Liver (tissue), 9 donors: ENCODE measurements around the gene RAB23. TPM values are rescaled to one million over a fixed set of nuclear protein-coding genes. Genes with fewer than 3 reads are reported as not detected.

ENCODE experiments used
- DNase-seq: peaks from one replicate; pipeline ENCODE4 v3.0.0-alpha.2; 2017; ENCODE audit warnings: low spot score
- H3K27ac ChIP-seq, 2 donors: one replicate each; pipeline ENCODE4 v1.7.0; 2013; ENCODE audit warnings: inconsistent platforms in 2 of 2, low read length in 2 of 2, control low read depth in 1 of 2, low read depth in 1 of 2, mild to moderate bottlenecking in 1 of 2
- H3K27me3 ChIP-seq, 4 donors: one replicate each; pipeline versions ENCODE4 v1.6.1 to v1.7.0; 2013; ENCODE audit warnings: low read length in 3 of 4, inconsistent platforms in 1 of 4, mild to moderate bottlenecking in 1 of 4, moderate library complexity in 1 of 4; ENCODE audit not compliant: control insufficient read depth in 4 of 4, insufficient read depth in 4 of 4
- H3K36me3 ChIP-seq, 4 donors: one replicate each; pipeline versions ENCODE4 v1.6.1 to v1.7.0; 2013; ENCODE audit warnings: low read length in 3 of 4, mild to moderate bottlenecking in 3 of 4, low read depth in 1 of 4, moderate library complexity in 1 of 4; ENCODE audit not compliant: control insufficient read depth in 4 of 4, insufficient read depth in 3 of 4
- H3K4me1 ChIP-seq, 4 donors: one replicate each; pipeline versions ENCODE4 v1.6.1 to v1.7.0; 2013; ENCODE audit warnings: low read length in 3 of 4, mild to moderate bottlenecking in 3 of 4, moderate library complexity in 1 of 4; ENCODE audit not compliant: control insufficient read depth in 4 of 4, insufficient read depth in 4 of 4
- H3K4me3 ChIP-seq, 3 donors: one replicate each; pipeline versions ENCODE4 v1.6.1 to v1.7.0; 2013; ENCODE audit warnings: low read length in 3 of 3, control low read depth in 1 of 3, low read depth in 1 of 3, mild to moderate bottlenecking in 1 of 3
- H3K9ac ChIP-seq, 2 donors: one replicate each; pipeline ENCODE4 v1.7.0; 2013; ENCODE audit warnings: low read length in 2 of 2, mild to moderate bottlenecking in 2 of 2, moderate library complexity in 2 of 2, control low read depth in 1 of 2, low read depth in 1 of 2
- H3K9me3 ChIP-seq, 4 donors: one replicate each; pipeline versions ENCODE4 v1.6.1 to v1.7.0; 2013; ENCODE audit warnings: low read length in 3 of 4; ENCODE audit not compliant: control insufficient read depth in 4 of 4
- FOXA1 ChIP-seq: IDR thresholded peaks from 2 replicates; pipeline ENCODE4 v1.6.1; 2016; ENCODE audit warnings: antibody characterized with exemption
- FOXA2 ChIP-seq: IDR thresholded peaks from 2 replicates; pipeline ENCODE4 v1.6.1; 2016; ENCODE audit warnings: antibody characterized with exemption
- GABPA ChIP-seq, 2 donors: IDR thresholded peaks in 1 of 2; conservative IDR thresholded peaks in 1 of 2; 2 replicates each; pipeline ENCODE4 v1.6.1; 2016; ENCODE audit warnings: antibody characterized with exemption in 2 of 2, mild to moderate bottlenecking in 1 of 2, moderate library complexity in 1 of 2
- HNF4G ChIP-seq: IDR thresholded peaks from 2 replicates; pipeline ENCODE4 v1.6.1; 2016; ENCODE audit warnings: antibody characterized with exemption
- JUND ChIP-seq, 2 donors: IDR thresholded peaks; 2 replicates each; pipeline ENCODE4 v1.6.1; 2016; ENCODE audit warnings: antibody characterized with exemption in 2 of 2
- NR2F2 ChIP-seq: IDR thresholded peaks from 2 replicates; pipeline ENCODE4 v1.6.1; 2016; ENCODE audit warnings: antibody characterized with exemption
- RXRA ChIP-seq, 2 donors: IDR thresholded peaks; 2 replicates each; pipeline ENCODE4 v1.6.1; 2017 to 2018; ENCODE audit warnings: antibody characterized with exemption in 2 of 2, mild to moderate bottlenecking in 1 of 2
- SP1 ChIP-seq: IDR thresholded peaks from 2 replicates; pipeline ENCODE4 v1.6.1; 2018; ENCODE audit warnings: antibody characterized with exemption, mild to moderate bottlenecking
- TAF1 ChIP-seq: conservative IDR thresholded peaks from 2 replicates; pipeline ENCODE4 v1.6.1; 2016; ENCODE audit warnings: antibody characterized with exemption, mild to moderate bottlenecking
- YY1 ChIP-seq: IDR thresholded peaks from 2 replicates; pipeline ENCODE4 v1.6.1; 2016; ENCODE audit warnings: antibody characterized with exemption, mild to moderate bottlenecking
- WGBS: extraction: QIAGEN DNeasy Blood & Tissue Kit; methylation state at CpG from one replicate; pipeline ENCODE4 v1.1.7; 2013; 5-methylcytosine and 5-hydroxymethylcytosine counted together
- polyA plus RNA-seq, 2 donors: library from polyadenylated mRNA; stranded (reverse) in 1 of 2; unstranded in 1 of 2; fragments of 200-250 nt in 1 of 2; fragments of >200 nt in 1 of 2; fragmentation: Nextera tagmentation in 1 of 2; extraction: Ambion mirVana in 1 of 2; gene quantifications; one replicate each; pipeline versions ENCODE4 v1.2.1 to v1.2.3, GENCODE V29; 2013 to 2015
- total RNA-seq, 2 donors: library from RNA; depleted of rRNA; stranded (reverse); fragments of >200 nt; gene quantifications; one replicate each; pipeline ENCODE4 v1.2.3, GENCODE V29; 2014
- TF ChIP-seq, protein P1 (sequence below): fragments of 150-350 bp; IDR thresholded peaks from 2 replicates; pipeline ENCODE4 v1.5.1; 2017; ENCODE audit warnings: improper control_type of control experiment, low read depth, low read length; ENCODE audit not compliant: missing input control
- TF ChIP-seq, protein P2 (sequence below): IDR thresholded peaks from 2 replicates; pipeline ENCODE4 v1.6.1; 2016; ENCODE audit warnings: antibody characterized with exemption
- TF ChIP-seq, protein P3 (sequence below): IDR thresholded peaks from 2 replicates; pipeline ENCODE4 v1.6.1; 2016; ENCODE audit warnings: antibody characterized with exemption
- donor health status: healthy.
- donor health status: healthy.
- donor health status: healthy.
- donor health status: healthy.
- donor health status: healthy.

The RAB23 gene
- total and polyA plus RNA-seq, 4 donors = 0.60 to 4.3 (median 2.4) TPM

DNA sequence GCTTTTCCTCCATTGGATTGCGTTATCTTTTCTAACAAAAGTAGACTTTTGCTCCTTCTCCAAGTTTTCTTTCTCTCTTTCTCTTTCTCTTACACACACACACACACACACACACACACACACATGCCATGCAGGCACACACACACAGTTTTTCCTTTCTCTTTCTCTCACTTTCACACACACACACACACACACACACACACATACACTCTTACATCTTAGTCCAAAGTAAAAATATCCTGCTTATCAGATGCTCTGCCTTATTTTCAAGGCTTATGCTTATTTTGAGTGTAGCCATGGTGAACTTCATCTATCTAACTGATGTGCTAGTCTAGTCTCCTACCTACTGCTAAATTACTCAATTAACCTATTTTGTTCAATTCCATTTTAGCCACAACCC is 34.4 kb upstream of the RAB23 start:
- Histone ChIP-seq H3K27me3 (no peaks in the 10 kb centered on the region), H3K27ac (no peak overlapping the region), H3K4me3 (no peak overlapping the region), H3K9ac (no peak overlapping the region), H3K36me3 (no peaks in the 10 kb centered on the region), H3K4me1 (no peaks in the 10 kb centered on the region), H3K9me3 (no peaks in the 10 kb centered on the region)
- 97% methylated on average over 1 of the region's 1 CpG for WGBS
- DNase-seq = no peak
- TF ChIP-seq JUND (IDR thresholded peaks at IDR 0.05) = no peak
- TF ChIP-seq, protein P1, sequence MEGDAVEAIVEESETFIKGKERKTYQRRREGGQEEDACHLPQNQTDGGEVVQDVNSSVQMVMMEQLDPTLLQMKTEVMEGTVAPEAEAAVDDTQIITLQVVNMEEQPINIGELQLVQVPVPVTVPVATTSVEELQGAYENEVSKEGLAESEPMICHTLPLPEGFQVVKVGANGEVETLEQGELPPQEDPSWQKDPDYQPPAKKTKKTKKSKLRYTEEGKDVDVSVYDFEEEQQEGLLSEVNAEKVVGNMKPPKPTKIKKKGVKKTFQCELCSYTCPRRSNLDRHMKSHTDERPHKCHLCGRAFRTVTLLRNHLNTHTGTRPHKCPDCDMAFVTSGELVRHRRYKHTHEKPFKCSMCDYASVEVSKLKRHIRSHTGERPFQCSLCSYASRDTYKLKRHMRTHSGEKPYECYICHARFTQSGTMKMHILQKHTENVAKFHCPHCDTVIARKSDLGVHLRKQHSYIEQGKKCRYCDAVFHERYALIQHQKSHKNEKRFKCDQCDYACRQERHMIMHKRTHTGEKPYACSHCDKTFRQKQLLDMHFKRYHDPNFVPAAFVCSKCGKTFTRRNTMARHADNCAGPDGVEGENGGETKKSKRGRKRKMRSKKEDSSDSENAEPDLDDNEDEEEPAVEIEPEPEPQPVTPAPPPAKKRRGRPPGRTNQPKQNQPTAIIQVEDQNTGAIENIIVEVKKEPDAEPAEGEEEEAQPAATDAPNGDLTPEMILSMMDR = no peak
- no peak for TF ChIP-seq TAF1
- TF ChIP-seq, protein P2, sequence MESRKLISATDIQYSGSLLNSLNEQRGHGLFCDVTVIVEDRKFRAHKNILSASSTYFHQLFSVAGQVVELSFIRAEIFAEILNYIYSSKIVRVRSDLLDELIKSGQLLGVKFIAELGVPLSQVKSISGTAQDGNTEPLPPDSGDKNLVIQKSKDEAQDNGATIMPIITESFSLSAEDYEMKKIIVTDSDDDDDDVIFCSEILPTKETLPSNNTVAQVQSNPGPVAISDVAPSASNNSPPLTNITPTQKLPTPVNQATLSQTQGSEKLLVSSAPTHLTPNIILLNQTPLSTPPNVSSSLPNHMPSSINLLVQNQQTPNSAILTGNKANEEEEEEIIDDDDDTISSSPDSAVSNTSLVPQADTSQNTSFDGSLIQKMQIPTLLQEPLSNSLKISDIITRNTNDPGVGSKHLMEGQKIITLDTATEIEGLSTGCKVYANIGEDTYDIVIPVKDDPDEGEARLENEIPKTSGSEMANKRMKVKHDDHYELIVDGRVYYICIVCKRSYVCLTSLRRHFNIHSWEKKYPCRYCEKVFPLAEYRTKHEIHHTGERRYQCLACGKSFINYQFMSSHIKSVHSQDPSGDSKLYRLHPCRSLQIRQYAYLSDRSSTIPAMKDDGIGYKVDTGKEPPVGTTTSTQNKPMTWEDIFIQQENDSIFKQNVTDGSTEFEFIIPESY = no peak

DNA sequence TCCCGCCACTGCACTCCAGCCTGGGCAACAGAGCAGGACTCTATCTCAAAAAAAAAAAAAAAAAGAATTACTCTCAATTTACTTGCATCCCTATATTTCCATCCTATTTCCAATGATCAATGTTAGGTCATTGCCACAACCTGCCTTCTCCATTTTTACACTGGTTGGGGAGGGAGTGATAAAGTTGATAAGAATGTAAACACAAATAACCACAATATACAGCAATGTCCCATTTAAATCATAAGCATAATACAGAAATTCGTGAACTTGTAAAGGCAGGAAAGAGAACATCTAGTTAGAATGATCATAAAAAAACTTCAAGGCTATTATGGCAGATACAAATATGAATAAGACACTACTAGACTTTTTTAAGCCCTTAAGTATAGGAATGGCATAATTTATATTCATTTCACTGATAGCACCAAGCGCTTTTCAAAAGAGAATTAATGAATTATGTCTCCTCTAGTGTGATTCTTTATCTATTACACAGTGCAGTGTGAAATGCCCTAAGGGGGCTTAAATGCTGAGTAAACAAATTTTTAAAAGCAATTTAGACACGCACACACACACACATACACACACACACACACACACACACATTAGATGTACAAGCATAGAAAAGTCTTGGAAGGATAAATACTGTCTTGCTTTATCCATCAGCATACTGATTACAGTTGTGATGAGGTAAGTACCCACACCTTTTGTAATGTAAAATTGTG is 33.5 kb upstream of the RAB23 start:
- Histone ChIP-seq H3K9me3 (no peaks in the 10 kb centered on the region), H3K4me1 (no peaks in the 10 kb centered on the region), H3K9ac (no peak overlapping the region), H3K27me3 (no peaks in the 10 kb centered on the region), H3K27ac (no peak overlapping the region), H3K4me3 (no peak overlapping the region), H3K36me3 (no peaks in the 10 kb centered on the region)
- TF ChIP-seq, protein P1 = no peak
- TF ChIP-seq NR2F2 (no peak), SP1 (no peak), FOXA1 (no peak), FOXA2 (no peak), HNF4G (no peak), RXRA (IDR thresholded peaks at IDR 0.05) (no peak), JUND (IDR thresholded peaks at IDR 0.05) (no peak), YY1 (no peak), GABPA (IDR thresholded peaks at IDR 0.05 in 1 of 2, conservative IDR thresholded peaks at IDR 0.05 in 1 of 2) (no peak)
- TF ChIP-seq, protein P2 = no peak
- TF ChIP-seq, protein P3, sequence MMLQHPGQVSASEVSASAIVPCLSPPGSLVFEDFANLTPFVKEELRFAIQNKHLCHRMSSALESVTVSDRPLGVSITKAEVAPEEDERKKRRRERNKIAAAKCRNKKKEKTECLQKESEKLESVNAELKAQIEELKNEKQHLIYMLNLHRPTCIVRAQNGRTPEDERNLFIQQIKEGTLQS = no peak
- 93% methylated on average over 4 of the region's 4 CpGs for WGBS
- DNase-seq = no peak
